HEK293T (cell line): ENCODE measurements around the gene MIPOL1.

Experiments used
- BHLHE40 ChIP-seq: fragments of 450-650 bp; IDR thresholded peaks from 2 replicates; pipeline ENCODE4 v1.6.1; 2016; ENCODE audit warnings: mild to moderate bottlenecking, moderate library complexity, borderline replicate concordance
- CTBP1 ChIP-seq: fragments of 450-650 bp; IDR thresholded peaks from 2 replicates; pipeline ENCODE4 v1.6.1; 2016; ENCODE audit warnings: borderline replicate concordance
- FOXA1 ChIP-seq: fragments of 450-650 bp; IDR thresholded peaks from 2 replicates; pipeline ENCODE4 v1.6.1; 2016; ENCODE audit warnings: mild to moderate bottlenecking
- FOXM1 ChIP-seq: fragments of 450-650 bp; IDR thresholded peaks from 2 replicates; pipeline ENCODE4 v1.6.1; 2017; ENCODE audit warnings: mild to moderate bottlenecking, borderline replicate concordance
- LEF1 ChIP-seq: fragments of 450-650 bp; IDR thresholded peaks from 2 replicates; pipeline ENCODE4 v1.6.1; 2017; ENCODE audit warnings: mild to moderate bottlenecking, borderline replicate concordance
- NFRKB ChIP-seq: fragments of 450-650 bp; IDR thresholded peaks from 2 replicates; pipeline ENCODE4 v1.6.1; 2016; ENCODE audit warnings: mild to moderate bottlenecking, moderate library complexity
- SP1 ChIP-seq: fragments of 450-650 bp; IDR thresholded peaks from 2 replicates; pipeline ENCODE4 v1.6.1; 2017
- SUZ12 ChIP-seq: fragments of 450-650 bp; IDR thresholded peaks from 2 replicates; pipeline ENCODE4 v1.6.1; 2016; ENCODE audit warnings: mild to moderate bottlenecking
- ZNF384 ChIP-seq: fragments of 450-650 bp; IDR thresholded peaks from 2 replicates; pipeline ENCODE4 v1.6.1; 2016

DNA sequence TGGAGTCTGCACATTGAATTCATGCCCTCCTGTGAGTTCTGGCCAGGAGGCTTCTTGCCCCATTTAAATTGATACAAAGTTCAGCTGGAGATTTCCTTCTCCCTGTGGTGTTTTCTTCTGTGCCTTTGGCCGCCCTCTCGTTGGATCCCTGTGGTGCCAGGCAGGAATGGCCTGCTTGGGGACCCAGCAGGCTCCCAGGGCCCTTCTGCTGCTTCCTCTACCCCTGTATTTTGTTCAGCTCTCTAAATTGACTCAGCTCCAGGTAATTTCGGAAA lies 200.1 kb downstream of the MIPOL1 start:
- TF ChIP-seq ZNF384 (no peak), LEF1 (no peak), CTBP1 (no peak), NFRKB (no peak), SP1 (no peak), BHLHE40 (no peak), FOXA1 (no peak), SUZ12 (no peak), FOXM1 (no peak)
